ENCODE measurements around the gene TMEM267. TPM values are rescaled to one million over a fixed set of nuclear protein-coding genes. Genes with fewer than 3 reads are reported as not detected.
"Not testable (repeated sequence)": the region's sequence is repeated elsewhere in the genome, so short reads cannot be mapped to it uniquely, and the experiment has no call there.

TMEM267 gene
- total and polyA plus RNA-seq, 10 of the 15 experiments (the other 5 are each of a cell fraction or from before 2014, with no cell fraction given), result 7.7 to 37.3 (median 13.3) TPM

- Histone ChIP-seq H3K79me2 (ENCODE audit: control insufficient read depth, insufficient read depth, low read length) (no peaks in the 10 kb centered on the region), H3K9me3 (replicated peaks; ENCODE audit: control insufficient read depth, insufficient read depth, low read length) (no peaks in the 10 kb centered on the region), H3K4me1 (ENCODE audit: control insufficient read depth, insufficient read depth, low read length) (no peaks in the 10 kb centered on the region), H3K4me2 (ENCODE audit: control insufficient read depth, insufficient read depth) (no peak overlapping the region), H3K9ac (ENCODE audit: control insufficient read depth, insufficient read depth, low read length) (no peak overlapping the region), H3K36me3 (ENCODE audit: control insufficient read depth in 2 of 2, insufficient read depth in 2 of 2, low read length in 1 of 2) (no peaks in the 10 kb centered on the region), H4K20me1 (ENCODE audit: control insufficient read depth, insufficient read depth) (no peaks in the 10 kb centered on the region), H2AFZ (ENCODE audit: control insufficient read depth, low read depth, low read length) (no peak overlapping the region), H3K27me3 (replicated peaks in 1 of 2; ENCODE audit: control insufficient read depth in 2 of 2, insufficient read depth in 2 of 2, low read length in 1 of 2) (no peaks in the 10 kb centered on the region), H3K4me3 (no peak overlapping the region), H3K27ac (ENCODE audit: control insufficient read depth, insufficient read depth) (no peak overlapping the region)
- TF ChIP-seq EZH2 (IDR thresholded peaks at IDR 0.05; ENCODE audit: borderline replicate concordance, control insufficient read depth, low read depth, low read length) (no peak), MLLT1 (IDR thresholded peaks at IDR 0.05) (no peak), ZNF622 (IDR thresholded peaks at IDR 0.05) (no peak), EGR1 (IDR thresholded peaks at IDR 0.05; ENCODE audit: borderline replicate concordance in 1 of 2, low read depth in 2 of 2, low read length in 2 of 2) (no peak), ESRRA (IDR thresholded peaks at IDR 0.05; ENCODE audit: low read length) (no peak), MTA2 (IDR thresholded peaks at IDR 0.05; ENCODE audit: low read depth) (no peak), RB1 (IDR thresholded peaks at IDR 0.05; ENCODE audit: borderline replicate concordance) (no peak), BMI1 (IDR thresholded peaks at IDR 0.05; ENCODE audit: borderline replicate concordance) (no peak)
- TF ChIP-seq, protein P1, sequence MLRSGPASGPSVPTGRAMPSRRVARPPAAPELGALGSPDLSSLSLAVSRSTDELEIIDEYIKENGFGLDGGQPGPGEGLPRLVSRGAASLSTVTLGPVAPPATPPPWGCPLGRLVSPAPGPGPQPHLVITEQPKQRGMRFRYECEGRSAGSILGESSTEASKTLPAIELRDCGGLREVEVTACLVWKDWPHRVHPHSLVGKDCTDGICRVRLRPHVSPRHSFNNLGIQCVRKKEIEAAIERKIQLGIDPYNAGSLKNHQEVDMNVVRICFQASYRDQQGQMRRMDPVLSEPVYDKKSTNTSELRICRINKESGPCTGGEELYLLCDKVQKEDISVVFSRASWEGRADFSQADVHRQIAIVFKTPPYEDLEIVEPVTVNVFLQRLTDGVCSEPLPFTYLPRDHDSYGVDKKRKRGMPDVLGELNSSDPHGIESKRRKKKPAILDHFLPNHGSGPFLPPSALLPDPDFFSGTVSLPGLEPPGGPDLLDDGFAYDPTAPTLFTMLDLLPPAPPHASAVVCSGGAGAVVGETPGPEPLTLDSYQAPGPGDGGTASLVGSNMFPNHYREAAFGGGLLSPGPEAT (IDR thresholded peaks at IDR 0.05; ENCODE audit: low read depth), result no peak
- ChIA-PET SMC1A (ENCODE audit: uncharacterized antibody, unreplicated experiment) (interaction anchor here (1.6 kb wide), 1 partner anchor 33 kb away, joined by 5 read pairs; no protein-coding TSS in a partner anchor), POLR2A (interaction anchor here (1.1 kb wide), 1 partner anchor 10 kb away, joined by 4 read pairs; no protein-coding TSS in a partner anchor), RAD21 (ENCODE audit: unreplicated experiment) (no interaction called here), CTCF (interaction anchor here (1.6 kb wide), 1 partner anchor 37 kb away, joined by 6 read pairs; no protein-coding TSS in a partner anchor)
- no peak for FAIRE-seq
- 47% methylated on average over 2 of the region's 2 CpGs for WGBS (ENCODE audit: insufficient coverage, insufficient replicate concordance, low lambda C conversion rate, missing lambda C conversion rate)
- no TSS peak for BruUV-seq (replicated peaks)
- intact Hi-C loops (cut with micrococcal nuclease; ENCODE audit: unreplicated experiment), result no loop called here
- in situ Hi-C loops (cut with MboI), result no loop called here
- no peak for DNase-seq (ENCODE audit: low read depth, low spot score)
- no peak for ATAC-seq
Observed at GRCh38 chr5:43425983-43426382, 57.7 kb downstream of the TMEM267 start.

GRCh38 chr5:43423086-43423485, 60.6 kb downstream of the TMEM267 start:
- BruUV-seq (replicated peaks); FAIRE-seq: not testable (repeated sequence)
- SMC1A ChIA-PET (ENCODE audit: uncharacterized antibody, unreplicated experiment), result interaction anchor here (1.1 kb wide), 1 partner anchor 53 kb away, joined by 3 read pairs; no protein-coding TSS in a partner anchor

More at GRCh38 chr5:43423086-43423485, 60.6 kb downstream of the TMEM267 start:
- H4K20me1 ChIP-seq (ENCODE audit: control insufficient read depth, insufficient read depth); H3K4me2 ChIP-seq (ENCODE audit: control insufficient read depth, insufficient read depth); CTCF ChIA-PET; H3K9me3 ChIP-seq (replicated peaks; ENCODE audit: control insufficient read depth, insufficient read depth, low read length); ATAC-seq; H3K9ac ChIP-seq (ENCODE audit: control insufficient read depth, insufficient read depth, low read length); H3K27ac ChIP-seq (ENCODE audit: control insufficient read depth, insufficient read depth); H3K36me3 ChIP-seq (ENCODE audit: control insufficient read depth in 2 of 2, insufficient read depth in 2 of 2, low read length in 1 of 2); DNase-seq (ENCODE audit: low read depth, low spot score); H2AFZ ChIP-seq (ENCODE audit: control insufficient read depth, low read depth, low read length); H3K79me2 ChIP-seq (ENCODE audit: control insufficient read depth, insufficient read depth, low read length); RAD21 ChIA-PET (ENCODE audit: unreplicated experiment); H3K27me3 ChIP-seq (replicated peaks in 1 of 2; ENCODE audit: control insufficient read depth in 2 of 2, insufficient read depth in 2 of 2, low read length in 1 of 2); intact Hi-C loops (cut with micrococcal nuclease; ENCODE audit: unreplicated experiment); H3K4me3 ChIP-seq; POLR2A ChIA-PET; H3K4me1 ChIP-seq (ENCODE audit: control insufficient read depth, insufficient read depth, low read length); in situ Hi-C loops (cut with MboI): not testable (repeated sequence)
- WGBS (ENCODE audit: insufficient coverage, insufficient replicate concordance, low lambda C conversion rate, missing lambda C conversion rate), result 33% methylated on average over 6 of the region's 6 CpGs

Measured in GM12878 (cell line).